HG03097 (cell line): ENCODE results near the gene PLXNA2.

ENCODE experiments used
- ATAC-seq: cut with Tn5 transposase; IDR thresholded peaks from one replicate; pipeline ENCODE4 v1.9.1; 2021; ENCODE audit not compliant: unreplicated experiment, low FRiP score

The PLXNA2 gene

DNA sequence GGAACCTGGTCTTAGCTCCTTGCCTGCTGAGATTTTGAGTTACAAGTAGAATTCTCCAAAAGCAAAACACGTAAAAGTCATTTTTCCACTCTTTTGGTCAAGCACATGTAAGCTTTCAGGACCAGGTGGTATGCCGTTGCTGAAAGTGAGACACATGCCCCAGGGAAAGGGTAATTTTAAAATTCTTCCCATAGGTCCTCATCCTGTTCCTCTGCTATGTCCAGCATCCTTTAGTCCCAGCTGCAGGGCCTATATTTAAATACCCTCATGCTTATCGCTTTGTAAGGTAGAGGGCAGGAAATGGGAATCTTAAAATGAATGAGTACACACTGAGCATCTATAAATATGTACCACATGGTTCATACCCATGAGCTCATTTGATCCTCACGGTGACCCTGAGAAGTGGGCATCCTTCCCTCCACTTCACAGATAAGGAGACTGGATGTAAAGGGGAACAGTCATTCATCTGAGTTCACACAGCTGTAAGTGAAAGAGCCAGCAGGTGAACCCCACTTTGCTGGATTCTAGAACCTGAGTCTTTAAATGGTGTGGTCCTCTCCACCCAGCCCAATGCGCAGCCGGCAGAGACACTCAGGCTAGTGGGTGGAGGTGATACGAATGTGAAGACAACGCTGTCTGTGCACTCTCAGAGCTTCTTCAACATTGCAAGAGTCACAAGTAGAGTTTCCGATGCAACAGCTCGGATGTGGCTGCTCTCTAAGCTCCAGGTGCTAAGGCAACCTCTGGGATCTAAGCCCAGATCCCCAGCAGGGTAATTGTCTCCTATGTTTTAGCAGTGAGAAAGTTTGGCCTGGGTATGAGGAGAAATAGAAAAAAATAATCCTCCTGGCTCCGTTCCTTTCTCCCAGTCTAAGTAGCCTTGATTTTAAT is 163.5 kb downstream of the PLXNA2 start:
- no peak for ATAC-seq

DNA sequence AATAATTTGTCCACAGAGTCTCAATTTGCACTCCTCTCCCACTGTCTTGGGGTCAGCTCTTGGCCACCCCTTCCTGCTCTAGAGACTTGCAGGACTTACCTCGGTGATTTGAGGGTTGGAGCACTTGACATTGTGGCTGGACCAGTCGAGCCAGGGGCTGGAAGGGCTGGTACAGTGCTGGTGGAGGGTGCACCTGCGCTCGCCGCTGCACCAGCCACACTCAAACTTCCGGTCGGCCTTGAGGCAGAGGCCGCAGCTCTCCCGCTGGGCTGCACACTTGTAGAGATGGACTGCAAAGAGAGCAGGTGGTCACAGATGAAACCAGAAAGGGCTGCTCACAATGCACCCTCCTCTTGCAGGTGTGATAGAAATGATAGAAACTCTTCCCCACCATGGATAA is 165.0 kb downstream of the PLXNA2 start:
- no peak for ATAC-seq

DNA sequence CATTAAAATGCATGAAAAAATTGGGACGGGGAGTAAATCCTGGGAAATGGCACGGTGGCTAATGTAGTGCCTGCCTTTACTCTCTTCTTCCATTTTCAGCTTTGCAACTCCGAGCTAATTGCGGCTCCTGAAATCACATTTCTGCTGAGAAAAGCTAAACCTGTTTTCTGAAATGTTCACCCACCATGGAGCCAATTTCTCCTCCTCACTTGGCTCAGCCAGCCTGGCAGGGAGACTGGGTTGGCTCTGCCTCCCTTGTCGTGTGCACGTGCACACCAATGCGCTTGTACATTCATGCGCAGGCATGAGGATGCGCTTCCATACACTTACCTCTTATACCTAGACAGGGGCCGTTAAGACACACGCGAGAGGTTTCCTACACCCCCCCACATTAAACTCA is 165.4 kb downstream of the PLXNA2 start:
- no peak for ATAC-seq

DNA sequence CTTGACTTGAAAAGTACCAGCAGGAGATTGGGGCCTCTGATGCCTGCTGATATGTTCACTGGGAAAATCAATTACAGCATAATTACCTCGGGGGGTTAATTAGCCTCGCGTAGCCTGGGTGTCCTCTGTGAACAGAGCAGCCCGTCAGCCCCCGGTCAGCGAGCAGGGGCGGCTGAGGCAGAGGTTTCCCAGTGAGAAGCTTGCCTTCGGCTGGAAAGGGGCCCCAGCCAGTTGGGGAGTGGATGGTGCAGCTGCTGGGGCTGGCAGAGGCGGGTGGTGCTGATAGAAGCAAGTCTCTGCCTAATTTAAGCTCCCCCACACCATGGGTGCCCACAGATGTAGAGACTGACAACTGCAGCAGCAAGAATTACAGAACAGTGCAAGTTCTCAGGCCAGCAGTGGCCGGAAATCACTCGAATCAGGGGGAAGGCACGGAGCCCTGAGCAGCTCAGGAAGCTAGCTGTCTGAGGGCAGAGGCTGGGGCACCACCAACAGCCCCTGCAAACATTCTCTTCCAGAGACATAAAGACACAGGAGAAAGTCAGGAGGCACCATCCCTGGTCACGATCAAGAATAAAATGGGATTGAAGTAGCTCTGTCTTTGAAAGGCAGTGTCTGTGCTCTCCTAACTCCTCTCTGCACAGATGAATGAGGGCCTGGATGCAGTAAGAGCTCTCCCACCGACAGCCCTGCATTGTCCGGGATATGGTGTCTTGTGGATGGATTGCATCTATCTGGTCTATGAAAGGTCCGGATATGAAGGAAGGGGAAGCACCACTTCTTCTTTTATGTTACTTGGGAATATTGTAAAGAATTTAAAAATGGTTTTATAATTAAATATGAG is 166.7 kb downstream of the PLXNA2 start:
- ATAC-seq = no peak

DNA sequence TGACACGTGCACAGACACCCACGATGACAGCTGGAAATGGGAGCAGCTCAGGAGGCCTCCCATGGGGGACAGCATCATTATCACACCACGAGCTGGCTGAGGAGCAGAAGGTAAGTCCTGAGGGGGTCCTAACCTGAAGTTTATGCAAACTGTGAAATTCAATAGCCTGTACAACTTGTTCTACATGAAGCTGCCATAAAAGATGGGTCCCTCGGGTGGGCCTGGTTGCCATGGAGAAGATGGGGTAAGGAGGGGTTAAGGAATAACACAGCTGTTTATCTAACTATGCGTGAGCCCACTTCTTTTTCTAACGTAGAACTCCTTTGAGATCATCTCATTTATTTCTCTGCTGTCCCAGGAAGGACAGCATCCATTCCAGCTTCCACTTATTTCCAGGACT is 169.8 kb downstream of the PLXNA2 start:
- ATAC-seq = no peak

DNA sequence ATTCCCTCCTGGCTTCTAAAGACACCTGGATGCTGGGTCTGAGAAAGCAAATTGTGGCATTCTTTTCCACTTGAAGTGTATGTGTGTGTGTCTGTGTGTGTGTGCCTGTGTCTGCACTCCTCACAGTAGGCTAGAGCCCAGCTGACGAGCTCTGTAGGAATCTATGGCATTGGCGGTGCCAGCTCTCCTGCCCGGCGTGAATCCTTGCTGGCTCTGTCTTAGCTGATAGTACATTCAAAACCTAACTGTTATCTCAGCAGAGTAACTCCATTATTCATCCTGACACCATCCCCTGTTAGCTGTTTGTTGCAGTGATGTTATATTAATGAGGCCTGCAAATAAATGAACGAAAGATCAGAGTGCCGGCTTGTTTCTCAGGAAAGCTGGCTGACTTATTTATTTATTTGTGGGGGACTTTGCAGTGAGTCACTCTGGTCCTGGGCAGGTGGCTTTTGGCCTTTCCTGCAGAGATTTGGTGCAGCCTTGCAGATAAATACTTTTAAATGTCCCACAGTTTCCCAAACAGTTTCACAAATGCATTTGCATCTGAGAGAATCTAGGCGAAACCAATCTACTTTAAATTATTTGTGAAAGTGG is 172.7 kb downstream of the PLXNA2 start:
- no peak for ATAC-seq

DNA sequence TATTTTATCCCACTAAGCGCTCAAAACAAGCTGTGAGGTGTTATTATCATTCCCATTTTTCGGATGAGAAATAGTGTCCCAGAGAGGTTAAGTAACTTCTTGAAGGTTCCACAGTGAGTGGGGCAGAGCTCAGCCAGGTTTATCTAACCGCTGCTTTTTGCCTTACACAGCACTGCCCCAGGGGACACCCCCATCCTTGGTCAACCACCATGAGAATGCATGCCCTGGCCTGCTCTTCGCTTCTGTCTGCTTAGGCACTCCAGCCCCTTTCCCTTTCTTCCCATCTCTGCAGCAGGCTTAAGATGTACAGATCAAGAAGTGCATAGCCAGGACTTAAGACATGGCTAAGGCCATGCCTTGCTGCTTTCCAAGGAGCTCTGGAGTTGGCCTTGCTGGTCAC is 174.3 kb downstream of the PLXNA2 start:
- ATAC-seq = no peak

DNA sequence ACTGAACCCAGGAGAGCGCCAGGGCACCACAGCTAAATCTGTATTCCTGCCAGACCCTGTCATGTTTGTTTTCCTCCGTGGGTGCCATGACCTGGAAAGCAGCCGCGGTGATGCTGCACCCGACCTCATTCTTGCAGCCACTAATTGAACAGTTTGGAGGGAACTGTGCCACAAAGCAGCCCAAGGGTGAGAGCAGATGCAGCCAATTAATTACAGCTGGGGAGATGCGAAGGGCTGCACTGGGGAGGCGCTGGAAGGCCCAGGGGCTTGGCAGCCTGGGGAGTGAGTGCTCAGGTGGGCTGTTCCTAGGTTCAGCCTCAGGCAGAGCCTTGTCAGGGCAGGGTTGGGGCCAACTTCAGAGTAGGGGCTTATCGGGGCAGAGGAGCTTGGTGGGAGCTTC is 174.9 kb downstream of the PLXNA2 start:
- no peak for ATAC-seq

DNA sequence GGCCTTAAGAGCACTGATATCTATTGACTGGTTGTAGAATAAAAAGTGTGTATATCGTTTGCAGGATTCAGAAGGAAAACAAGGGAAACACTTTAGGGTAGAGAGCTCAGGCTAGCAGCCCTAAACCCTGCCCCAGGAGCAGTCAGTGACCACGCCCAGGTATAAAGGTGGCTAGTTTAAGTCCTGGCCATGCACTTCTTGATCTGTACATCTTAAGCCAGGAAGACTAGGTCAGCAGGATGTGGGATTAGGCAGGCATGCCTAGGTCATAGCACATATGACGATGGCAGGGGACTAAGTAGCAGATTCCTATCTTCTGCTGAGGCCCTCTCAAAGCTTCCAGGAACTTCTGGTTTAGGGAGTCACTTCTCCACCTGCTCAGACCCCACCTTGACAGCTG is 175.3 kb downstream of the PLXNA2 start:
- no peak for ATAC-seq

DNA sequence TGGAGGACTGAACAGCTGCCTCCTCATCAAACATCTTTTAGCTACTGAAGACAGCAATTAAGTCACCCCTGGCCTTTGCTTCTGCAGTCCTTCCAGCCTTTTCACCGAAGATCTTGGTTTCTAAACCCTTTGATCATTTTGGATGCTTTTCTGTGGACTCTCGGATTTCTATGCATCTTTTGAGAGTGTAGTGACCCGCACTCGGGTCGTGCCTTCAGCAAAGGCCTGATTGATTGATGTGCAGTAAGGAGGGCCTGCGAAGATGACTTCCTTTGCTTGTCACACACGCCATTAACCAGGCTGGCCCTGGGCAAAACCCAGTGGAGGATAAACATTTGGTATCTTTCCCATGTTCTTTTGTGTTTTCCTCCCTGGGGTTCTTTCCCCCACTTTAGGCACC is 175.8 kb downstream of the PLXNA2 start:
- ATAC-seq = no peak

DNA sequence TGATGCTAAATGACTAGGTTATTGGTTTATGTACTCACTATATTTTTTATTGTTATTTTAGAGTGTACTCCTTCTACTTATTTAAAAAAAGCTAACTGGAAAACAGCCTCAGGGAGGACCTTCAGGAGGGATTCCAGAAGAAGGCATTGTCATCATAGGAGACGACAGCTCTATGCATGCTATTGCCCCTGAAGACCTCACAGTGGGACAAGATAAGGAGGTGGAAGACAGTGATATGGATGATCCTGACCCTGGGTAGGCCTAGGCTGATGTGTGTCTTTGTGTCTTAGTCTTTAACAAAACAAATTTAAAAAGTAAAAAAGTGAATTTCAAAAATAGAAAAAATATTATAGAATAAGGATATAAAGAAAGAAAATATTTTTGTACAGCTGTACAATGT is 177.6 kb downstream of the PLXNA2 start:
- no peak for ATAC-seq

DNA sequence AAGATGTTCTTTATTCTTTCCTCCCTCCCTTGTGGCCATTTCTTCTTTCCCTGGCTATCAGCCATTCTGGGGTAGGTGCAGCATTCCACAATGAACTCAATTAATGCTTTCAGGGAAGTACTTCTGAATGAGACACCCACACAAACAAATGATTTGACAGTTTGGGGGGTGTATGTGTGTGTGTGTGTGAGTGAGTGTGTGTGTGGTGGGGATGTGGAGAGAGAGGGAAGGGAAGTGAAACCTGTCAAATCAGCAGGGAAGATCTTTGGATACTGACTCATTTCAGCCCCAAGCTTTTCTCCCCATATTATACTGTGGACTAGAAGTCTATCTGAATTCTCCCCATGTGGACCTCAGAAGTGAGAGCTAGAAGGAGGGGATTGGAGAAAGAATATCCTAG is 178.3 kb downstream of the PLXNA2 start:
- no peak for ATAC-seq

DNA sequence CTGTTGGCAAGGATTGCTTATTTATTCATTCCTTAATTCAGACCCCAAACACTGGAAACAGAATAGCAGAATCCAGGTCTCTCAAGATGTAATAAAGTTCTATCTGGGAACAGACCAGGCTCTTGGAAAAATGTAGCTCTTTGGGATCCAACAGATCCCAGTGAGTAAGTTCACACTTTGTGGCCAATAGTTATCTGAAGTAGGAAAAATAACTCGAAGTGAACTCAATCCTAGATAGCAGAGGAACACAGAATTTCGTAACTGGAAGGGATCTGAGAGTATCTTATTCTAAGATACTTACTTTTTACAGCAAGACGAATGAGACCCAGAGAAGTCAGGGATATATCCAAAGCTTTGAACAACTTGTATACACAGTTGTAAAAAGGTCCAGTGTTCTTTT is 182.6 kb downstream of the PLXNA2 start:
- ATAC-seq = no peak

DNA sequence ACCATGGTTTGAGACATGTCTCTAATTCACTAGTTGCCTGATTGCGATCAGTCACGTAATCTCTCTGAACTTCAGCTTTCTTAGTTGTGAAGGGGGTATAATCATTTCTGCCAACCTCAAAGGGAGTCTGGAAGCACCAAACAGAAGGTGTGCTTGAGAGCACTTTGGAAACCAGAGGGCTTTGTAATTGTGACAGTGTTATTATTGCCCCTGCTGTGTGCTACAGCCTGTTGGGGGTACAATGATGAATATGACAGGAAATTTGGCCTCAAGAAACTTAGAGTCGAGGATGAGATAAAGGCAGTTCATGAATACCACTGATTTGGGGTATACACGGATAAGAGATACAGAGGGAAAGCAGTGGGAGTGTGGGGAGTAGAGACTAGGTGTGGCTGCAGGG is 183.1 kb downstream of the PLXNA2 start:
- ATAC-seq = no peak

DNA sequence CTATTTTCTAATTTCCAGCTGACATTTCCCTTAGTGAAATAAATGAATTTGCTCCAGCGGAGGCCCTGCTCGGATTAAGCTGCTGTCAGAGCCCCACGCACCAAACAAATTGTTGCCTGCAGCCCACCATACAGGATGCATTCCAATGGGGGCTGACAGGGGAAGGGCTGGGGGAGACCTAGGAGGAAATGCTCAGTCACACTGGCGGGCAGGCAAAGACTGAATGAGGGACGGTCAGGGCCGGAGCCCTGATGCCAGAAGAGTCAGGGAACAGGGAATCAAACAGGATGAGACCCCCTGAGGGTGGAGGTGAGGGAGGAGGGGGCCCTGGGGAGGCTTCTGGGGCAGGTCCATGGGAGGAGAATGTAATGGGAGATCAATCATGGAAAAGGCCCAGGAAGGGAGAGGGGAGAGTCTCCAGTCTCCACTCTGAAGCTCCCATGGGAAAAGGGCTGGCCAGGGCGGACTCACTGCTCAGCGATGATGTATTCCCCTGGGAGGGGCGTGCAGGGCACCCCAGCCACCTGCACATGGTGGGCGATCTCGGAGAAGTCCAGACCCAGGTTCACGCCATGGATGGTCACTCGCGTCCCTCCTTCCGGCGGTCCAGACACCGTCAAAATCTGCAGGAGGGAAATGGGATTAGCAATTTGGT is 183.8 kb downstream of the PLXNA2 start:
- no peak for ATAC-seq

DNA sequence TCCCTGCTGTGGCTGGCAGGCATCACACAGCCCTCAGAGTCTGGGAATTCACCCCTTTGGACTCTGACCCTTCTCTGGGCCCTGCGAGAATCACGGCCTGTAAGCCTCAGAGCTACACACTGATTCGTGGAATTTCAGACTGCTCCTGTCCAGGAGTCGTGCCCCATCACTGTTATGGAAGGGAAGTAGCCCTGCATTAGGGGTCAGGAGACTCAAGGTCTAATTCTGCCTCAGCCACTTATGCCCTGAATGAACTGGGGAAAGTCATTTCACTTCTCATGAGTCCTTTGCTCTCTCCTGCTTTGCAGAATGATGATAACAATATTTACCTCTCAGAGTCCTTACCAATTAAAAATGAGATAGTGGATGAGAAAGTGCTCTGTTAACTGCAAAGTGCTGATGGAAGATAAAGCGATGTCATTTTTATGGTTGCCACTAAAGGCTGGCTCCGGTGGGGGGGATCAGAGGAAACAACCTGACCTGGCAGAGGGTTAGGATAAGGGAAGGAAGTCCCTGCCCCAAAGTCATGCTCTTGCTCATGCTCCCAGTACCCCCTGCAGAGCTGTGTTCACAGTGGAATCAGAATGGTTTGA is 184.7 kb downstream of the PLXNA2 start:
- no peak for ATAC-seq

DNA sequence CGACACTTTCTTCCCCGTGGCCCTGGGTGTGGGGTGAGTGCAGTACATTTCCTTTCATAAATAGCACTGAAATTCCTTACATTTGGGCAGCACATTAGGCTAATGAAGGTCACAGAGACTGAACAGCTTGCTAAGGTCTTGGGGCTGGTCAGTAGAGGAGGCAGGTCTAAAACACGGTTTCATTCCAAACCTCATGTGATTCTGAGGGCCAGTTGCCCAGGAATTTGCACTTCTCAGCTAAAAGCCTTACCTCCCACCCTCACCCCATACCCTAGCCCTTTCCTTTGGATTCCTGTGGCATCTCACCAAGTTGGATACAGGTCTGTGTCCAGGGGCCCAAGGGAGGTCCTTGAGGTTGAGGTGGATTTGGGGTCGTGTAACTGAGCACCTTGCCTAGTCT is 185.4 kb downstream of the PLXNA2 start:
- ATAC-seq = no peak

DNA sequence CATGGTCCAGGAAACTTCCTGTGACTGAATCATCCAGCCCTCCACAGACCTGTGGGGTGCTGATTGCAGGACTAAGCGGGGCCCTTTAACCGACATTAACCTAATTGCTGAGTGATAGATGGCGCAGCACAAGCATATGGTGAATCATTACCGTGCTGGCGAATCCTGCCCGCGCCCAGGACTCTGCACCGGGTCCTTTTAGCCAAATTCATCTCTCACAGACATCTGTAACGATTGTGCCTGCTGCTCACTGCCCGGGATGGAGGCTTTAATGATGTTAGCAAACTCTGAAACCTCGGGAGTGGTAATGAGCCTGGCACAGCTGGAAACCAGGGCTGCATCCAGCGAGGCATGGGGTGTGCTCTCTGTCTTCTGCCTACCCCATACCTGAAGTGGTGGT is 185.9 kb downstream of the PLXNA2 start:
- ATAC-seq = no peak

DNA sequence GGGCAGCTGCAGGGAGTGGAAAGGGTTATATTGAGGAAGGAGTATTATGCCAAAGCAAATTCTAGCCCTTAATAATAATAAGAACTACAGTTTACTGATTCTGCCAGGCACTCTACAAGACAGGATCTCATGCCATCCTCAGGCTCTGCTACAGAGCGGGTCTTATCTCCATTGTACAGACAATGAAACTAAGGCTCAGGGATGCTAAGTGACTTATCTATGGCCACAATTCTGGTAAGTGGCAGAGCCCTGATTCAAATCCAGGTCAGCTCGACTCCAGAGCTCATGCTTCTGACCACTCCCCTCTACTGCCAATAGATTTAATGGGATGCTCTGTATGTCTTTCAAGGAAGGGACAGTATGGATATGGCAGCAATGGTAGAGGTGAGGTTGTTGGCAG is 187.1 kb downstream of the PLXNA2 start:
- ATAC-seq = no peak

DNA sequence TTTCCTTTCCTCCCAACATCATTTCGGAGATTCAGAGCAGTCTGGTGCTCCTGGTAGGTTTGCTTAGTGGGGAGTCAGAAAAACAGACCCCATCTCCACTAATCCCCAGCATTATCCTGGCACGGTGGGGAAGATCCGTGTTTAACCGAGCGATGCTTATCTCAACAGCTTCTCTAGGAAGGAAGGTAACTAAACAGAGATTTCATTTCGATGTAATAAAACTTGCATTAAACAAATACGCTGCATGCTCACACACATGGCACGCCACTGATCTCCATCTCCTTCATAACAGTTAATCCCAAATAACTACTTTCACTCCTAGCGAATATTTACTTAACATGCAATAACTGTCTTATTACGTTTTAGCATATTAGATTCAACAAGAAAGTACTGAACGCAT is 188.6 kb downstream of the PLXNA2 start:
- no peak for ATAC-seq
